ENCODE measurements around the gene LRMDA.

The LRMDA gene

DNA sequence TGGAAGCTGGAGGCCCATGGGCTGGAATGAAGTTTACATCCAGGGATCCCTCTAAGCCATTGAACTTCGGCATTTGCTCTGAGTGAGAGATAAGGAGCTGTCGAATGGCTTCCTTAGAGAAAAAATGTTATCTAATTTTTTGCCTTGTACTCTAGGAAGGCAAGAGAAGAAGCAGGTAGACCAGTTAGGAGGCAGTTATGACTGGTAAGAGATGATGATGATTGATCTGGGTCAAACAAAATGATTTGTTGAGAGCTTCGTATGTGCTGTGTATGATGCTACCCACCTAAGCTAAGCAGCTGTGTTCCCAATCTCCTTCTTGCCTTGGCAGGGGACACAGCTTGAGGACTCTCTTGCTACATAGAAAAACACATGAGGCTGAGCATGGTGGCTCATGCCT lies 370.2 kb downstream of the LRMDA start:
- H3K4me3 ChIP-seq (ENCODE audit: low read depth, low read length) = no peak overlapping the region
- DNase-seq (ENCODE audit: low read depth) = no peak
- TF ChIP-seq, protein P1, sequence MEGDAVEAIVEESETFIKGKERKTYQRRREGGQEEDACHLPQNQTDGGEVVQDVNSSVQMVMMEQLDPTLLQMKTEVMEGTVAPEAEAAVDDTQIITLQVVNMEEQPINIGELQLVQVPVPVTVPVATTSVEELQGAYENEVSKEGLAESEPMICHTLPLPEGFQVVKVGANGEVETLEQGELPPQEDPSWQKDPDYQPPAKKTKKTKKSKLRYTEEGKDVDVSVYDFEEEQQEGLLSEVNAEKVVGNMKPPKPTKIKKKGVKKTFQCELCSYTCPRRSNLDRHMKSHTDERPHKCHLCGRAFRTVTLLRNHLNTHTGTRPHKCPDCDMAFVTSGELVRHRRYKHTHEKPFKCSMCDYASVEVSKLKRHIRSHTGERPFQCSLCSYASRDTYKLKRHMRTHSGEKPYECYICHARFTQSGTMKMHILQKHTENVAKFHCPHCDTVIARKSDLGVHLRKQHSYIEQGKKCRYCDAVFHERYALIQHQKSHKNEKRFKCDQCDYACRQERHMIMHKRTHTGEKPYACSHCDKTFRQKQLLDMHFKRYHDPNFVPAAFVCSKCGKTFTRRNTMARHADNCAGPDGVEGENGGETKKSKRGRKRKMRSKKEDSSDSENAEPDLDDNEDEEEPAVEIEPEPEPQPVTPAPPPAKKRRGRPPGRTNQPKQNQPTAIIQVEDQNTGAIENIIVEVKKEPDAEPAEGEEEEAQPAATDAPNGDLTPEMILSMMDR (IDR thresholded peaks at IDR 0.05; ENCODE audit: insufficient read depth, low read depth, low read length, missing control alignments) = no peak

DNA sequence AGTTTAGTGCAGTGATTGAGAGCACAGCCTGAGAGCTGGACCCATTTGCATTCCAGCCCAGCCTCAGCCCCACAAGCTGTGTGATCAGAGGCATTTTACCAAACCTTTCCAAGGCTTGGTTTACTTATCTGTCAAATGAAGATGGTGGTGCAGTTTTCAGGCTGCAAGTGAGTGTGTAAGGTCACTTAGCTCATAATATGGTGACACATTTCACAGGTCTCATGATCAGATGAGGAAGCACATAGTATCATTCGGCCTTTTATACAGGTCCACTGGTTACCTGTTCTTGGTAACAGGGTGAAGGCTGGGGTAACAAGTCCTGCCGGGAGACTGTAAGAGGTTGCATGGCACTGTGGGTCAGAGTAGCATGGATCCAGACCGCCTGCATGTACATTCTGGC lies 371.7 kb downstream of the LRMDA start:
- TF ChIP-seq, protein P1 (IDR thresholded peaks at IDR 0.05; ENCODE audit: insufficient read depth, low read depth, low read length, missing control alignments) = no peak
- no peak for DNase-seq (ENCODE audit: low read depth)
- no peak overlapping the region for H3K4me3 ChIP-seq (ENCODE audit: low read depth, low read length)

DNA sequence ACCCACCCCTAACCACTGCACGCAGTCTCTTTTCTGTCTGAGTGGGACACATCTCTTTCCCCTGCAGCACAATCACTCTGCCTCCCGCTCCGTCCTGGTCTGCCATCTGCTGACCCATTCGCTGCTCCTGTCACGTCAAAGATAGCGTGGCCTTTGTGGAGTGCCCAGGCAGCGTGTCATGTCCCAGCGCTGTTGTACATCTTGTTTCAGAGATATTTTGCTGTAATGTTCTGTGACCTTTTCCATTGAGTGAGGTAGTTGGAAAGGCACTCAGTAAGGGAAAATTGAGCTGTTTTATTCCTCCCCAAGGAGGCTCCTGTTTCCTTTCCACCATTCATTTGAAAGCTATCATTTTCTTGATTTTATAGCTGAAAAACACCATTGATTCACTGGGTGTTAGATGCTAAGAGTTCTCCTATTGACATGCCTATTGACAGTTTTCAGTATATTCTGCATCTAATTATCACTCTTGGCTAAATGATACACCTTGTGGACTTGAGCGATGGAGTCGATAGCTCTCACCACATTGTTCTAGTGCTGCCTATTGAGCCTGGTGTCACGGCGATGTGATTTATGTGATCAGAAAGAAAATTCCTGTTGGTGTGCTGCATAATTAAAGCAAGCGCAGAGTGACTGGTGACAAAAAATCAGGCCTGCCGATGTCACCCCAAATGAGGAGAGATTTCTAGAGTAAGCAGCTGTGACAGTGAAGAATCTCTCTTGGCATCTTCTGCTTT lies 372.6 kb downstream of the LRMDA start:
- no peak overlapping the region for H3K4me3 ChIP-seq (ENCODE audit: low read depth, low read length)
- no peak for DNase-seq (ENCODE audit: low read depth)
- TF ChIP-seq, protein P1 (IDR thresholded peaks at IDR 0.05; ENCODE audit: insufficient read depth, low read depth, low read length, missing control alignments) = no peak

DNA sequence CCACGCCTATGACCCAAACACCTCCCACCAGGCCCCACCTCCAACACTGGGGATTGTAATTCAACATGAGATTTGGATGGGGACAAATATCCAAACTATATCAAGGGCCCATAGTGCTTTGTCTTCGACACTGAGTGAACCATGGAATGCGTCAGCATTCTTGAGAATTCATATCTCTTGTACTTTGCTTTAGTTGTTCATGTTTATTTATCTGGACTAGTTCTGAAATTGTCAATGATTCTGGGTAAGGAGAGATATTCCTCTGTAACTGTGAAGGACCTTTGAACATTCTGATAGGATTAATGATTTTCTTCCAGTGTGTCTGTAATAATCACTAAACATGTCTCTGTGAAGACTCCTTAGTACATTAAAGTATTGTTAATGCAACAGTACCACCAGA lies 374.8 kb downstream of the LRMDA start:
- DNase-seq (ENCODE audit: low read depth) = no peak
- TF ChIP-seq, protein P1 (IDR thresholded peaks at IDR 0.05; ENCODE audit: insufficient read depth, low read depth, low read length, missing control alignments) = no peak
- no peak overlapping the region for H3K4me3 ChIP-seq (ENCODE audit: low read depth, low read length)

DNA sequence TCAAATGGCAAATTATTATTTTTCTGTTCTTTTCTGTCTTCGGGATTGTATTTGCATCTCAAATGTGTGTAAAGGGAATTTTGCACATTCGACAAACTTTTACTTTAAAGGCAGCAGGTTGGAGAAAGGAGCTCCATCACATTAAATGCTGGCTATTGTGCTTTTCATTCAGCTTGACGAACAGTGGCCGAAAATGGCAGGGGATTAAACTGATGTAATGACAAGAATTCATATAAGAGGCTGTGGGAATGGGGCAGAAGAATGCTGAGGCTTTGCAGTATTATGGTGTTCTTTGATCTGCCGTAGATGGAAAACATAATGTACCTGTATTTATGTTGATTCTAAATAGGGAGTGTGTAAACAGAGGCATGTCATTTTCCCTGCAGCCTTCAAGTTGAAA lies 376.0 kb downstream of the LRMDA start:
- DNase-seq (ENCODE audit: low read depth) = no peak
- TF ChIP-seq, protein P1 (IDR thresholded peaks at IDR 0.05; ENCODE audit: insufficient read depth, low read depth, low read length, missing control alignments) = no peak
- no peak overlapping the region for H3K4me3 ChIP-seq (ENCODE audit: low read depth, low read length)

DNA sequence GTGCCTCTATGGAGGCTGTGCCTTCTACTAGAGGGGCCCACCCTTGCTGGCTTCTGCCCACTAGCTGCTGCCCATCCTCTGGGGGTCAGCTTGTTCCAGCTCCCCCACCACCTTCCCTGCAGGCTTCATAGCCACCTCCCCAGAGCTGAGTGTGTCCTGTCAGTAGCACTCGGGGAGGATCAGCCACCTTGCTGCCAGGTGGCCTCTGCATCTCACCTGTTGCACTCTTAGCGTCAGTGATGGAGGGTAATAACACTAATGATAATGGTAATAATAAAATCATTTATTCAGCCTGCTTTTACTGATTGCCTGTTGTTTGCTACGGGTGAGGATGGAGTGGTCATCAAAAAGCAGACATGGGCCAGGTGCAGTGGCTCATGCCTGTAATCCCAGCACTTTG lies 377.6 kb downstream of the LRMDA start:
- no peak overlapping the region for H3K4me3 ChIP-seq (ENCODE audit: low read depth, low read length)
- TF ChIP-seq, protein P1 (IDR thresholded peaks at IDR 0.05; ENCODE audit: insufficient read depth, low read depth, low read length, missing control alignments) = no peak
- no peak for DNase-seq (ENCODE audit: low read depth)

DNA sequence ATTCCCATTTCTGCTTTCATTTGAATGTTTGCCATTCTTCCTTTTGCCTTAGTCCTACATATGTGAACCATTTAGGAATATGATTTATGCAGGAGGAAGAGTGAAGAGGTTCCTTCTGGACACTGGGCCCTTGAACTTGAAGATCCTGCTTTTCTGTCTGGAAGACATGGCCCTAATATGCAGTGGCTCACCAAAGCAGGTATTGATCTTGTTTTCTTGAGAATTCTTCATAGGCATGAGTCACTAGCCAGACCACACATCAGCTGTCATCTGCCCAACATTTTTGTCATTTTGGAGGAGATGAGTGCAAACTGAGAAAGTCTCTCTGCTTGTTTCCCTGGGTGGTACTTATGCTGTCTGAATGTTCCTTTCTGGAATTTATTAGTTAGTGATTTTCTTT lies 382.6 kb downstream of the LRMDA start:
- TF ChIP-seq, protein P1 (IDR thresholded peaks at IDR 0.05; ENCODE audit: insufficient read depth, low read depth, low read length, missing control alignments) = no peak
- no peak for DNase-seq (ENCODE audit: low read depth)
- H3K4me3 ChIP-seq (ENCODE audit: low read depth, low read length) = no peak overlapping the region
